ENCODE results near the gene CDH23.
A peak's percentile ranks its signal among the peaks of the same experiment; 100 is the strongest.

CDH23 gene

GRCh38 chr10:71515531-71516172 is 118.9 kb downstream of the CDH23 start:
- Histone ChIP-seq H3K27me3 (ENCODE audit: low read depth) (no peaks in the 10 kb centered on the region), H3K36me3 (replicated peaks) (no peaks in the 10 kb centered on the region), H3K4me1 (no peaks in the 10 kb centered on the region), H3K4me3 (no peak overlapping the region), H3K9me3 (no peaks in the 10 kb centered on the region)
- no peak for DNase-seq (ENCODE audit: low spot score in 2 of 2)
- in situ Hi-C loops (cut with MboI; ENCODE audit: low sequenced_read_pairs), result no loop called here

- in situ Hi-C loops (cut with MboI; ENCODE audit: low sequenced_read_pairs), result no loop called here
- Histone ChIP-seq H3K4me1 (no peaks in the 10 kb centered on the region), H3K27me3 (ENCODE audit: low read depth) (no peaks in the 10 kb centered on the region), H3K9me3 (no peaks in the 10 kb centered on the region), H3K4me3 (no peak overlapping the region), H3K36me3 (replicated peaks) (no peaks in the 10 kb centered on the region)
- DNase-seq (ENCODE audit: low spot score in 2 of 2), result peak in 1 of 2 experiments; percentile 12
Measured at GRCh38 chr10:71516890-71517289, 120.2 kb downstream of the CDH23 start.

DNA sequence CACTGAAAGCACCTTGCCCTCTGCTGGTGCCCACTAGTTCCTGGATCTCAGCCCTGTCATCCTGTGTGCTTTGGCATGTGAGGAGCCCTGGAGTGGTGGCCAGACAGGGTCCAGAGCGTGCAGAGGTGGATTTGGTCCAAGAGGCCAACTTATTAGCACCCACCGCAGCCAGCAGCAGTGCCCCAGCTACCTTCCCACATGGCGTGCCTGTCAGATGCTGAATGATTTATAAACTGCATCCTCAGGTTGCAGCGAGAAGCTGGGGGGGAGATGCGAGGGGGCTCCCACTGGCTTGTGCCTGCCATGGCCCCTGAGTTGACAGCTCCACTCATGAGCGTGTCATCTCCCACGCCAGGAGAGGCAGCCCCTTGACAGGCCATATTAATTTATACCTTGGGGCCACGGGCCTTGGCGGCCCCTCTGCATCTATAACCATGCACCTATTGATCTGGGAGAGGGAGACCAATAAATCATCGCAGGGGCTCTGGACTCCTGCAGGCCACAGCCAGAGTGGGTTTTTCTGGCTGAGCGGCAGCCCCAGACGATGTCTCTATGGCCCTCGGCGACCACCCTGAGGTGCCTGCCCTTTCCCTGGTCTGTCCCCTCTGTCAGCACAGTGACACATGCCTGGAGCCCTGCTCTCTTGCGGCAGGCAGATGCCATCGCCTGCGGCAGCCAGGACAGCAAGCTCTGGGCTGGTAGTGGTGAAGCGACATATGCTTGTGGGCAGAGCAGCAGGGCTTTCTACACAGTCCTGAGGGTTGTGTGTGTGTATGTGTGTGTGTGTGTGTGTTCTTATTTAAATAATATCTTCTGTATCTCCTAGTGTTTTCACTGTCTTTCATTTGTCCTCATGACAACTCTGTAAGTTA is 120.8 kb downstream of the CDH23 start:
- no peaks in the 10 kb centered on the region for H3K36me3 ChIP-seq (replicated peaks)
- H3K4me1 ChIP-seq, result no peaks in the 10 kb centered on the region
- H3K27me3 ChIP-seq (ENCODE audit: low read depth), result no peaks in the 10 kb centered on the region
- no peaks in the 10 kb centered on the region for H3K9me3 ChIP-seq
- in situ Hi-C loops (cut with MboI; ENCODE audit: low sequenced_read_pairs), result no loop called here
- no peak for DNase-seq (ENCODE audit: low spot score in 2 of 2)
- no peak overlapping the region for H3K4me3 ChIP-seq

- no peak for DNase-seq (ENCODE audit: low spot score in 2 of 2)
- no peaks in the 10 kb centered on the region for H3K27me3 ChIP-seq (ENCODE audit: low read depth)
- H3K9me3 ChIP-seq, result no peaks in the 10 kb centered on the region
- no peak overlapping the region for H3K4me3 ChIP-seq
- no peaks in the 10 kb centered on the region for H3K4me1 ChIP-seq
- in situ Hi-C loops (cut with MboI; ENCODE audit: low sequenced_read_pairs), result no loop called here
- no peaks in the 10 kb centered on the region for H3K36me3 ChIP-seq (replicated peaks)
Measured at GRCh38 chr10:71520042-71520441, 123.3 kb downstream of the CDH23 start.

DNA sequence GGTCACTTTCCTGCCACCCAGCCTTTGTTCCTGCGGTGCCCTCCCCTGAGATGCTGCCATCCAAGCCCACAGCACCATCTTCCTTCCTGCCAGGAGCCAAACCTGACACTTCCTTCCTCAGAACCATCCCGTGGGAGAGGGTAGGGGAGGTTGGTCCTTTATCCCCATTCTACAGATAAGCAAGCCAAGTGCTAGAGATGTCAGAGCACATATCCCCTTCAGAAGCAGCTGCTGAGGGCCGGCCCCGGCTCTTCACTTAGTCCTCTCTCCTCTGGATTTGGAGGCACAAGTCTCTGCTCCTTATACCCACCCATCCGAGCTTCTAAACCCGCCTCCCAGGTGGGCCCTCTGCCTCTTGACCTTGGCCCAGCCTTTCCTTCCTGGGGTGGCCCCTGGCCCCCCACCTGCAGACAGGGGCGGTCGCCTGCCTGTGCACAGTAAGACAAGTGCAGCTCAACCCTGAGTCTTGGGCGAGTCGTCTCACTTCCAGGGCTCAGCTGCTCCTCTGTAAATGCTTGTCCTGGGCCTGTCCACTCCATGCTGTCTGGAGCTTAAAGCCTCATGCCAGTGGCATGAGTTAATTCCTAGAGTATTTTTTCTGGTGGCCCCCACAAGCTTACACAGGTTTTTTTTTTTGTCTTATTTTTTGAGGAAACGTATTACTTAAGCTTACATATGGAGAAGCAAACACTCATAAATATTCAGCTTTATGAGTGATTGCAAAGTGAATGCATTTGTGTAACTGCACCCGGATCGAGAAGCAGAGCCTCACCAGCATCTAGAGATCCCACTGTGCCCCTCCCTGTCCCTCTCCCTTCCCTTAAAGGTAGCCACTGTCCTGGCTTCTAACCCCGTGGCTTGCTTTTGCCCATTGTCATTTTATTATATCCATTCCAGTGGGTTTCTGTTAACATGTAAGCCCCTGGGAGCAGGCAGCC is 125.1 kb downstream of the CDH23 start:
- no peaks in the 10 kb centered on the region for H3K36me3 ChIP-seq (replicated peaks)

GRCh38 chr10:71522442-71523144 is 125.9 kb downstream of the CDH23 start:
- in situ Hi-C loops (cut with MboI; ENCODE audit: low sequenced_read_pairs), result no loop called here
- H3K27me3 ChIP-seq (ENCODE audit: low read depth), result no peaks in the 10 kb centered on the region
- H3K9me3 ChIP-seq, result no peaks in the 10 kb centered on the region
- no peak overlapping the region for H3K4me3 ChIP-seq
- no peaks in the 10 kb centered on the region for H3K36me3 ChIP-seq (replicated peaks)
- DNase-seq (ENCODE audit: low spot score in 2 of 2), result no peak
- H3K4me1 ChIP-seq, result no peaks in the 10 kb centered on the region

More for the DNA sequence above, 125.1 kb downstream of the CDH23 start:
- in situ Hi-C loops (cut with MboI; ENCODE audit: low sequenced_read_pairs), result no loop called here
- no peak for DNase-seq (ENCODE audit: low spot score in 2 of 2)
- Histone ChIP-seq H3K4me3 (no peak overlapping the region), H3K9me3 (no peaks in the 10 kb centered on the region), H3K4me1 (no peaks in the 10 kb centered on the region), H3K27me3 (ENCODE audit: low read depth) (no peaks in the 10 kb centered on the region)

DNA sequence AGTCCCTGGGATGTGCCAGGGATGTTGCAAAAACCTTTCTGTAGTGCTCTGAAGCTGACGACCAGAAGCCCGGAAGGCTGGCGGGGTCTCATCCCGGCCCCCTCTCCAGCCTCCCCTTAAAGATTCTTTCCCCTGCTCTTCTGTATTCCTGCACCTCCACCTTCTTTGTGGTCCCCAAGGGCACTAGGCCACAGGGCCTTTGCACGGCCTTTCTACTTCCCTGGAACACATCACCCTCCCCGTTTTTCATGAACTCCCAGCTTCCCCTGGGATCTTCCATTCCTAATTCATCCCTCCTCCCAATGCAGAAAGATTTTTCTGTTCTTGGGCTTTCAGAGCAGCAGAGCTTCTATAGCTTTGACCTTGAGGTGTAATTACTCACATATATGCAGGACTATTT is 127.0 kb downstream of the CDH23 start:
- H3K27me3 ChIP-seq (ENCODE audit: low read depth), result no peaks in the 10 kb centered on the region

GRCh38 chr10:71525092-71525491 is 128.4 kb downstream of the CDH23 start:
- H3K4me1 ChIP-seq, result no peaks in the 10 kb centered on the region
- H3K4me3 ChIP-seq, result no peak overlapping the region
- H3K27me3 ChIP-seq (ENCODE audit: low read depth), result no peaks in the 10 kb centered on the region
- in situ Hi-C loops (cut with MboI; ENCODE audit: low sequenced_read_pairs), result no loop called here
- H3K36me3 ChIP-seq (replicated peaks), result no peaks in the 10 kb centered on the region
- DNase-seq (ENCODE audit: low spot score in 2 of 2), result no peak
- H3K9me3 ChIP-seq, result no peaks in the 10 kb centered on the region

More for the DNA sequence above, 127.0 kb downstream of the CDH23 start:
- Histone ChIP-seq H3K36me3 (replicated peaks) (no peaks in the 10 kb centered on the region), H3K4me3 (no peak overlapping the region), H3K9me3 (no peaks in the 10 kb centered on the region), H3K4me1 (no peaks in the 10 kb centered on the region)
- in situ Hi-C loops (cut with MboI; ENCODE audit: low sequenced_read_pairs), result no loop called here
- DNase-seq (ENCODE audit: low spot score in 2 of 2), result no peak

DNA sequence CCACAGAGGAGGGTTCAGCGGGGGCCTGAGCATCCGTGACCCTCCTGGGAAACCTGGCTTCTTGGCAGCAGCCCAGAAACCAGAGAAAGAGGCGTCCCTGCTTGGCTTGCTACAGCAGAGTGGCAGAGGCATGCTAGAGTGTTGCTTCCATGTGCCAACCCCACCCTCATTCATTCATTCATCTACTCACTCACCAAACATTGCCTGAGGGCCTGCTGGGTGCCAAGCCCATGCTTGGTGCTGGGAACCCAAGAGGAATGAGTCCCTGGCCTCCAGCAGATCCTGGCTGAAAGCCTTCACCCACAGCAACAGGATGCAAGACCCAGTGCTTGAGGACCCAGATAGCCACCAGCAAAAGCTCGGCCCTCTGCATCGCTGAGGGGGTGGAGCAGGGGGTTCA is 129.0 kb downstream of the CDH23 start:
- DNase-seq (ENCODE audit: low spot score in 2 of 2), result no peak
- H3K9me3 ChIP-seq, result no peaks in the 10 kb centered on the region
- H3K4me1 ChIP-seq, result no peaks in the 10 kb centered on the region
- H3K27me3 ChIP-seq (ENCODE audit: low read depth), result no peaks in the 10 kb centered on the region
- no peaks in the 10 kb centered on the region for H3K36me3 ChIP-seq (replicated peaks)
- in situ Hi-C loops (cut with MboI; ENCODE audit: low sequenced_read_pairs), result no loop called here
- H3K4me3 ChIP-seq, result no peak overlapping the region

DNA sequence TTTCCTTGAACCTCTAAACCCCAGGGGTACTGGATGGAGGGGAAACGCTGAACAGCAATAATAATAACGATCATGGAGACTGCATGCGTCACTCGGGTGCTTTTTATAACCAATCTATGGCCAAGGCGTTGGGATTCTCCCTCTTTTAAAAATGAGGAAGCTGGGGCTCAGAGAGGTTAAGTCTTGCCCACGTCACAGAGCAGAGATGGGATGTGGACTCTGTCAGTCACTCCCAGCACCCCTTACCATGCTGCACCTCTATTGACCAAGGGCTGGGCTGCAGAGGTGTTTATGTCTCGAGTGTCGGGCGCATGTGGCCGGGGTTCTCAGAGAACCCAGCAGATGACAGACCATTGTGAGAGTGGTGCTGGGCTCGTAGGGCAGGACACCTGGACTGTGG is 129.9 kb downstream of the CDH23 start:
- H3K4me3 ChIP-seq, result no peak overlapping the region
- no peaks in the 10 kb centered on the region for H3K9me3 ChIP-seq
- no peaks in the 10 kb centered on the region for H3K36me3 ChIP-seq (replicated peaks)
- in situ Hi-C loops (cut with MboI; ENCODE audit: low sequenced_read_pairs), result no loop called here
- H3K4me1 ChIP-seq, result no peaks in the 10 kb centered on the region
- H3K27me3 ChIP-seq (ENCODE audit: low read depth), result no peaks in the 10 kb centered on the region
- DNase-seq (ENCODE audit: low spot score in 2 of 2), result no peak

DNA sequence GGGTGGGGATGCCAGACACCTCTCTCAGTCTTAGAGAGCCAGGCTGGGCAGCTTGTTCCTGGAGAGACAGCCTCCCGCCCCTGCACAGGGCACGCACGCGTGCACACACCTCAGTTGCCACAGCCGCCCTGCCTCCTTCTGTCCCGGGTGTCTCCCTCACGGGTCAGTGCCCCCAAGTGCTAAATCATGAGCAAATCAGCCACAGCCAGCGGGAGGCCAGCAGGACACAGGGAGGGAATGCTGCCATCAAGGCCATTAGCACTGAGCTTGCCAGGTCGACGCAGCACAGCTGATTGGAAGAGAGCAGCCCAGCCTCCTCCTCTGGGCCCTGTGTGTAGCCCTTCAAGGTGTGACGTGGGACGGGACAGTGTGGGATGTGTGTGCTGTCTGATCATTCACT is 130.4 kb downstream of the CDH23 start:
- no peaks in the 10 kb centered on the region for H3K36me3 ChIP-seq (replicated peaks)
- no peaks in the 10 kb centered on the region for H3K4me1 ChIP-seq
- no peak for DNase-seq (ENCODE audit: low spot score in 2 of 2)
- no peaks in the 10 kb centered on the region for H3K9me3 ChIP-seq
- no peak overlapping the region for H3K4me3 ChIP-seq
- in situ Hi-C loops (cut with MboI; ENCODE audit: low sequenced_read_pairs), result no loop called here
- H3K27me3 ChIP-seq (ENCODE audit: low read depth), result no peaks in the 10 kb centered on the region

- in situ Hi-C loops (cut with MboI; ENCODE audit: low sequenced_read_pairs), result no loop called here
- no peaks in the 10 kb centered on the region for H3K9me3 ChIP-seq
- no peak for DNase-seq (ENCODE audit: low spot score in 2 of 2)
- no peaks in the 10 kb centered on the region for H3K27me3 ChIP-seq (ENCODE audit: low read depth)
- no peaks in the 10 kb centered on the region for H3K4me1 ChIP-seq
- no peaks in the 10 kb centered on the region for H3K36me3 ChIP-seq (replicated peaks)
- H3K4me3 ChIP-seq, result no peak overlapping the region
Measured at GRCh38 chr10:71528371-71529206, 131.9 kb downstream of the CDH23 start.

Measured in HAP-1 (cell line).